ENCODE data around the gene TMEM132D.

Gene TMEM132D

GRCh38 chr12:129527506-129527905 lies 376.3 kb downstream of the TMEM132D start:
- H3K36me3 Mint-ChIP-seq (ENCODE audit: low read depth) = no peaks in the 10 kb centered on the region
- H3K4me3 Mint-ChIP-seq = no peak overlapping the region
- no peak for TF ChIP-seq CTCF (IDR thresholded peaks at IDR 0.05)
- peaks cover 9% of the 10 kb centered on the region for H3K27me3 Mint-ChIP-seq (ENCODE audit: low read depth, poor library complexity)
- no peaks in the 10 kb centered on the region for H3K9me3 Mint-ChIP-seq
- H3K4me1 Mint-ChIP-seq = peaks cover 5% of the 10 kb centered on the region
- DNase-seq = no peak
- no peak overlapping the region for H3K27ac Mint-ChIP-seq

- H3K4me3 Mint-ChIP-seq = no peak overlapping the region
- H3K27me3 Mint-ChIP-seq (ENCODE audit: low read depth, poor library complexity) = peaks cover 4% of the 10 kb centered on the region
- no peak for TF ChIP-seq CTCF (IDR thresholded peaks at IDR 0.05)
- no peak overlapping the region for H3K27ac Mint-ChIP-seq
- H3K36me3 Mint-ChIP-seq (ENCODE audit: low read depth) = no peaks in the 10 kb centered on the region
- DNase-seq = no peak
- H3K4me1 Mint-ChIP-seq = no peaks in the 10 kb centered on the region
- H3K9me3 Mint-ChIP-seq = no peaks in the 10 kb centered on the region
Measured at GRCh38 chr12:129523621-129524020, 380.2 kb downstream of the TMEM132D start.

GRCh38 chr12:129520739-129521138 lies 383.1 kb downstream of the TMEM132D start:
- Mint-ChIP-seq H3K27ac (no peak overlapping the region), H3K27me3 (ENCODE audit: low read depth, poor library complexity) (peaks cover 6% of the 10 kb centered on the region), H3K4me3 (no peak overlapping the region), H3K4me1 (no peaks in the 10 kb centered on the region), H3K9me3 (peaks cover 19% of the 10 kb centered on the region), H3K36me3 (ENCODE audit: low read depth) (no peaks in the 10 kb centered on the region)
- DNase-seq = no peak
- no peak for TF ChIP-seq CTCF (IDR thresholded peaks at IDR 0.05)

GRCh38 chr12:129503802-129504201 lies 400.0 kb downstream of the TMEM132D start:
- H3K9me3 Mint-ChIP-seq = no peaks in the 10 kb centered on the region
- H3K27me3 Mint-ChIP-seq (ENCODE audit: low read depth, poor library complexity) = peaks cover 3% of the 10 kb centered on the region
- H3K36me3 Mint-ChIP-seq (ENCODE audit: low read depth) = no peaks in the 10 kb centered on the region
- no peaks in the 10 kb centered on the region for H3K4me1 Mint-ChIP-seq
- H3K4me3 Mint-ChIP-seq = no peak overlapping the region
- TF ChIP-seq CTCF (IDR thresholded peaks at IDR 0.05) = no peak
- no peak for DNase-seq
- no peak overlapping the region for H3K27ac Mint-ChIP-seq

- no peak for DNase-seq
- Mint-ChIP-seq H3K4me3 (no peak overlapping the region), H3K9me3 (no peaks in the 10 kb centered on the region), H3K27ac (no peak overlapping the region), H3K27me3 (ENCODE audit: low read depth, poor library complexity) (peaks cover 13% of the 10 kb centered on the region), H3K36me3 (ENCODE audit: low read depth) (no peaks in the 10 kb centered on the region), H3K4me1 (peaks cover 5% of the 10 kb centered on the region)
- no peak for TF ChIP-seq CTCF (IDR thresholded peaks at IDR 0.05)
Measured at GRCh38 chr12:129496226-129496625, 407.6 kb downstream of the TMEM132D start.

GRCh38 chr12:129494766-129495165 lies 409.1 kb downstream of the TMEM132D start:
- no peak overlapping the region for H3K4me3 Mint-ChIP-seq
- H3K36me3 Mint-ChIP-seq (ENCODE audit: low read depth) = no peaks in the 10 kb centered on the region
- DNase-seq = no peak
- peaks cover 13% of the 10 kb centered on the region for H3K27me3 Mint-ChIP-seq (ENCODE audit: low read depth, poor library complexity)
- no peak for TF ChIP-seq CTCF (IDR thresholded peaks at IDR 0.05)
- H3K27ac Mint-ChIP-seq = no peak overlapping the region
- peaks cover 5% of the 10 kb centered on the region for H3K4me1 Mint-ChIP-seq
- peaks cover 4% of the 10 kb centered on the region for H3K9me3 Mint-ChIP-seq

All from nephron progenitor cell (in vitro differentiated cells).